AG04450 (cell line): ENCODE data around the gene SPIRE1. TPM values are rescaled to one million over a fixed set of nuclear protein-coding genes. Genes with fewer than 3 reads are reported as not detected.

Experiments
- CTCF ChIA-PET: fragments of 300-600, 350-600 bp; formaldehyde crosslinking; extraction: SDS; loops from one replicate; lab custom pipeline; 2022; ENCODE audit warnings: antibody characterized with exemption, inconsistent platforms; lab: Charles Lee
- POLR2A ChIA-PET: fragments of 350-600 bp; formaldehyde crosslinking; extraction: SDS; loops from one replicate; lab custom pipeline; 2021; ENCODE audit warnings: antibody characterized with exemption, inconsistent platforms; lab: Yijun Ruan, JAX
- DNase-seq: peaks from one replicate; pipeline ENCODE4 v3.0.0-alpha.2; 2011; ENCODE audit warnings: low read depth, low spot score
- H3K27ac ChIP-seq: one replicate; pipeline ENCODE4 v1.5.1; 2012; ENCODE audit warnings: low read depth, low read length, control low read depth
- H3K27me3 ChIP-seq: one replicate; pipeline ENCODE4 v1.6.0; 2012; ENCODE audit warnings: low read length; ENCODE audit not compliant: control insufficient read depth, insufficient read depth
- H3K4me3 ChIP-seq: 2 replicates; pipeline ENCODE4 v1.5.1; 2011; ENCODE audit warnings: mild to moderate bottlenecking, low read depth, low read length, control low read depth
- H3K9me3 ChIP-seq: 2 replicates; pipeline ENCODE4 v1.5.1; 2012; ENCODE audit warnings: low read length; ENCODE audit not compliant: control insufficient read depth, insufficient read depth
- CTCF ChIP-seq: IDR thresholded peaks from 2 replicates; pipeline ENCODE4 v1.5.1; 2011; ENCODE audit warnings: low read depth, low read length, control low read depth, inconsistent platforms
- polyA plus RNA-seq: library from polyadenylated mRNA; depleted of rRNA; stranded (reverse); fragments of >200 nt; gene quantifications from 2 replicates; pipeline ENCODE4 v1.2.3, GENCODE V29; 2011; rRNA removed
- small RNA-seq: library from RNA; depleted of rRNA; stranded (forward); fragments of <200 nt; gene quantifications from one replicate; pipeline ENCODE3, GENCODE V24; 2012; ENCODE audit warnings: low read depth; ENCODE audit not compliant: insufficient read length

The SPIRE1 gene
- polyA plus RNA-seq, 1 experiment: 22.2 TPM

GRCh38 chr18:12397793-12398192, 260.1 kb downstream of the SPIRE1 start:
- Histone ChIP-seq H3K27me3 (no peaks in the 10 kb centered on the region), H3K27ac (no peak overlapping the region), H3K9me3 (no peaks in the 10 kb centered on the region; the same call in 1 of the 2 replicates), H3K4me3 (no peak overlapping the region)
- ChIA-PET POLR2A (no interaction called here), CTCF (no interaction called here)
- no peak for DNase-seq
- TF ChIP-seq CTCF: no peak

GRCh38 chr18:12397254-12397653, 260.7 kb downstream of the SPIRE1 start:
- H3K27me3 ChIP-seq: no peaks in the 10 kb centered on the region
- ChIA-PET CTCF (no interaction called here), POLR2A (no interaction called here)
- no peak overlapping the region for H3K27ac ChIP-seq
- DNase-seq: no peak
- H3K9me3 ChIP-seq: no peaks in the 10 kb centered on the region; the same call in 1 of the 2 replicates
- no peak for TF ChIP-seq CTCF
- no peak overlapping the region for H3K4me3 ChIP-seq

Small RNAs within 50 kb of the gene (small RNA-seq; reads per million reads assigned to genes)
- not detected for gene RNU7-129P

Other genes starting within 250 kb of the SPIRE1 start
- gene CEP76, start 44.6 kb upstream of the SPIRE1 start, polyA plus RNA-seq: 5.6 and 7.6 TPM in 2 replicates
- 79.4 and 96.2 TPM in 2 replicates for gene PSMG2, start 44.9 kb upstream of the SPIRE1 start, polyA plus RNA-seq
- gene PTPN2, start 226.1 kb upstream of the SPIRE1 start, polyA plus RNA-seq: 19.8 and 25.9 TPM in 2 replicates